BE2C (cell line): ENCODE results near the gene CIB2.
"Not testable (repeated sequence)": the region's sequence is repeated elsewhere in the genome, so short reads cannot be mapped to it uniquely, and the experiment has no call there.

ENCODE experiments used
- DNase-seq: peaks from one replicate; pipeline ENCODE4 v3.0.0-alpha.2; 2020
- H3K27me3 ChIP-seq: fragments of 250-450 bp; sonication (Bioruptor Pico); 2 replicates; pipeline ENCODE4 v1.5.1; 2020; ENCODE audit warnings: mild to moderate bottlenecking
- H3K36me3 ChIP-seq: fragments of 250-450 bp; sonication (Bioruptor Pico); 2 replicates; pipeline ENCODE4 v1.5.1; 2020; ENCODE audit warnings: mild to moderate bottlenecking
- H3K4me1 ChIP-seq: fragments of 250-450 bp; sonication (Bioruptor Pico); 2 replicates; pipeline ENCODE4 v1.5.1; 2020
- H3K4me3 ChIP-seq: 2 replicates; pipeline ENCODE4 v1.5.1; 2011; ENCODE audit warnings: low read depth, low read length
- H3K9me3 ChIP-seq: fragments of 250-450 bp; sonication (Bioruptor Pico); 2 replicates; pipeline ENCODE4 v1.5.1; 2020
- CTCF ChIP-seq: IDR thresholded peaks from 2 replicates; pipeline ENCODE4 v1.5.1; 2012; ENCODE audit warnings: mild to moderate bottlenecking, low read depth, low read length

The CIB2 gene

GRCh38 chr15:78162038-78162437 is 30.8 kb upstream of the CIB2 start:
- Histone ChIP-seq H3K27me3 (no peaks in the 10 kb centered on the region), H3K4me1 (no peaks in the 10 kb centered on the region), H3K4me3 (no peak overlapping the region), H3K36me3 (peaks cover 49% of the 10 kb centered on the region), H3K9me3 (no peaks in the 10 kb centered on the region)
- TF ChIP-seq CTCF = no peak
- no peak for DNase-seq

GRCh38 chr15:78159395-78159794 is 28.1 kb upstream of the CIB2 start:
- no peaks in the 10 kb centered on the region for H3K9me3 ChIP-seq

GRCh38 chr15:78157203-78157602 is 26.0 kb upstream of the CIB2 start:
- H3K4me3 ChIP-seq = no peak overlapping the region
- H3K36me3 ChIP-seq = peaks cover 28% of the 10 kb centered on the region
- no peaks in the 10 kb centered on the region for H3K27me3 ChIP-seq
- H3K9me3 ChIP-seq = no peaks in the 10 kb centered on the region
- H3K4me1 ChIP-seq = no peaks in the 10 kb centered on the region
- no peak for TF ChIP-seq CTCF
- no peak for DNase-seq

More at GRCh38 chr15:78159395-78159794, 28.1 kb upstream of the CIB2 start:
- no peak for DNase-seq
- H3K4me1 ChIP-seq = no peaks in the 10 kb centered on the region
- no peak overlapping the region for H3K4me3 ChIP-seq
- H3K27me3 ChIP-seq = no peaks in the 10 kb centered on the region
- TF ChIP-seq CTCF = no peak
- H3K36me3 ChIP-seq = peaks cover 36% of the 10 kb centered on the region

- H3K36me3 ChIP-seq = peaks cover 23% of the 10 kb centered on the region
- no peak for DNase-seq
- no peak overlapping the region for H3K4me3 ChIP-seq
- no peaks in the 10 kb centered on the region for H3K27me3 ChIP-seq
- H3K9me3 ChIP-seq = no peaks in the 10 kb centered on the region
- no peak for TF ChIP-seq CTCF
- no peaks in the 10 kb centered on the region for H3K4me1 ChIP-seq
These were observed 25.4 kb upstream of the CIB2 start for GRCh38 chr15:78156653-78157052.

GRCh38 chr15:78155355-78155939 is 24.2 kb upstream of the CIB2 start:
- no peak overlapping the region for H3K4me3 ChIP-seq
- H3K36me3 ChIP-seq = peaks cover 11% of the 10 kb centered on the region
- no peak for DNase-seq
- H3K27me3 ChIP-seq = no peaks in the 10 kb centered on the region
- H3K4me1 ChIP-seq = no peaks in the 10 kb centered on the region
- H3K9me3 ChIP-seq = no peaks in the 10 kb centered on the region
- no peak for TF ChIP-seq CTCF

- H3K4me3 ChIP-seq = no peak overlapping the region
- peaks cover 8% of the 10 kb centered on the region for H3K36me3 ChIP-seq
- no peak for TF ChIP-seq CTCF
- DNase-seq = no peak
- H3K27me3 ChIP-seq = no peaks in the 10 kb centered on the region
- H3K9me3 ChIP-seq = no peaks in the 10 kb centered on the region
- no peaks in the 10 kb centered on the region for H3K4me1 ChIP-seq
These were observed 23.7 kb upstream of the CIB2 start for GRCh38 chr15:78154955-78155354.

GRCh38 chr15:78151075-78151474 is 19.8 kb upstream of the CIB2 start:
- not testable (repeated sequence) for DNase-seq

More at GRCh38 chr15:78151075-78151474, 19.8 kb upstream of the CIB2 start:
- H3K4me1 ChIP-seq, H3K36me3 ChIP-seq, H3K9me3 ChIP-seq, H3K27me3 ChIP-seq, H3K4me3 ChIP-seq: not testable (repeated sequence)
